NCI-H2196 (cell line): ENCODE results near the gene RNF169.

ENCODE experiments used
- DNase-seq: peaks from one replicate; lab custom pipeline; 2025; ENCODE audit not compliant: unreplicated experiment; lab: John Stamatoyannopoulos, UW

The RNF169 gene

GRCh38 chr11:74748211-74749126 is at the start of gene RNF169:
TSS of gene RNF169 (plus strand) at chr11:74748849. CDS start at chr11:74748881, 32 bp downstream.
- DNase-seq, result peak; percentile 95

GRCh38 chr11:74699615-74700396 is 48.8 kb upstream of the RNF169 start:
- DNase-seq, result no peak

GRCh38 chr11:74701351-74701750 is 47.3 kb upstream of the RNF169 start:
- no peak for DNase-seq

GRCh38 chr11:74702383-74703007 is 46.2 kb upstream of the RNF169 start:
- DNase-seq, result peak; percentile 68

GRCh38 chr11:74703211-74703610 is 45.4 kb upstream of the RNF169 start:
- DNase-seq, result no peak

- DNase-seq, result no peak
Observed at GRCh38 chr11:74707182-74707581, 41.5 kb upstream of the RNF169 start.

GRCh38 chr11:74707602-74708510 is 40.8 kb upstream of the RNF169 start:
- no peak for DNase-seq

GRCh38 chr11:74709175-74709574 is 39.5 kb upstream of the RNF169 start:
- no peak for DNase-seq

- no peak for DNase-seq
Observed at GRCh38 chr11:74710281-74710938, 38.2 kb upstream of the RNF169 start.

- no peak for DNase-seq
Observed at GRCh38 chr11:74713686-74714085, 35.0 kb upstream of the RNF169 start.

- no peak for DNase-seq
Observed at GRCh38 chr11:74714904-74715303, 33.7 kb upstream of the RNF169 start.

- DNase-seq, result no peak
Observed at GRCh38 chr11:74717221-74717969, 31.3 kb upstream of the RNF169 start.

- DNase-seq, result no peak
Observed at GRCh38 chr11:74719011-74719410, 29.6 kb upstream of the RNF169 start.

- DNase-seq, result no peak
Observed at GRCh38 chr11:74720596-74721478, 27.8 kb upstream of the RNF169 start.

GRCh38 chr11:74721479-74721835 is 27.2 kb upstream of the RNF169 start:
- no peak for DNase-seq

- no peak for DNase-seq
Observed at GRCh38 chr11:74723511-74723910, 25.1 kb upstream of the RNF169 start.

GRCh38 chr11:74725701-74726100 is 22.9 kb upstream of the RNF169 start:
- DNase-seq, result no peak

GRCh38 chr11:74726547-74727182 is 22.0 kb upstream of the RNF169 start:
- peak; percentile 92 for DNase-seq
